Measurements from ENCODE around the gene MVB12B.

The MVB12B gene

DNA sequence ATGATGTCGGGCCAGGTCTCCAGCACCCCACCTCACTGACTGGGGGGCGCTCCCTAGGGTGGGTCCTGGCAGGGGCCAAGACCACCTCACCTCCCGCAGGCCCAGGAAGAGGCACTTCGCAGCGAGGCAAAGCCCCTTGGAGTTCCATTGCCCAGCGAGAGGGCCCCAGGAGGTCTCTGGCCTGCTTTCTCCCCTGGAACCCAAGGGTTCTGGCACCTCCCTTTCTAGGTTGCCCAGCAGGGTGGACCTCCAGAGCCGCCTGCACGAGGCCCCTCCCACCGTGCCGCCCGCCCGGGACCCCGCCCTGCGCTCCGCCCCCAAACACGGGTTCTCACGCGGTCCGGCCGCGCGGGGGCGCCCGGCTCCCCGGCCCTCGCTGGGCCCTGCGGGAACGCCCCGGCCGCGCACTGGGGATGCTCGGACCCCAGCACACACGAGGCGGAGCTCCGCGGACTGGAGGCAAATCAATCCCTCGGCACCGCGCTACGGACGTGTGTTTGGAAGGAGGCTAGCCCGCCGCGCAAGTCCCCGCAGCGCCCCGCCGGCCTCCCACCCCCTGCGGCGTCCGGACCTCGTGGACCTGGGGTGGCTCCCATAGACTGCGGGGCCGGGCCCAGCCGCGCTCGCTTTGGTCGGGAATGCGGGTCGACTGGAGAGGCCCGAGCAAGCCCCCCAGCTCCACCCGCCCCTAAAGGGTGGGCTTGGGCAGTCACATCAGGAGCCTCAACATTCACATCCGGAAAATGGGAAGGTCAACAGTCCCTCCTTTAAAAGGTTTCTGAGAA is 187.6 kb downstream of the MVB12B start:
- in situ Hi-C loops (cut with MboI; ENCODE audit: low sequenced_read_pairs), result no loop called here

DNA sequence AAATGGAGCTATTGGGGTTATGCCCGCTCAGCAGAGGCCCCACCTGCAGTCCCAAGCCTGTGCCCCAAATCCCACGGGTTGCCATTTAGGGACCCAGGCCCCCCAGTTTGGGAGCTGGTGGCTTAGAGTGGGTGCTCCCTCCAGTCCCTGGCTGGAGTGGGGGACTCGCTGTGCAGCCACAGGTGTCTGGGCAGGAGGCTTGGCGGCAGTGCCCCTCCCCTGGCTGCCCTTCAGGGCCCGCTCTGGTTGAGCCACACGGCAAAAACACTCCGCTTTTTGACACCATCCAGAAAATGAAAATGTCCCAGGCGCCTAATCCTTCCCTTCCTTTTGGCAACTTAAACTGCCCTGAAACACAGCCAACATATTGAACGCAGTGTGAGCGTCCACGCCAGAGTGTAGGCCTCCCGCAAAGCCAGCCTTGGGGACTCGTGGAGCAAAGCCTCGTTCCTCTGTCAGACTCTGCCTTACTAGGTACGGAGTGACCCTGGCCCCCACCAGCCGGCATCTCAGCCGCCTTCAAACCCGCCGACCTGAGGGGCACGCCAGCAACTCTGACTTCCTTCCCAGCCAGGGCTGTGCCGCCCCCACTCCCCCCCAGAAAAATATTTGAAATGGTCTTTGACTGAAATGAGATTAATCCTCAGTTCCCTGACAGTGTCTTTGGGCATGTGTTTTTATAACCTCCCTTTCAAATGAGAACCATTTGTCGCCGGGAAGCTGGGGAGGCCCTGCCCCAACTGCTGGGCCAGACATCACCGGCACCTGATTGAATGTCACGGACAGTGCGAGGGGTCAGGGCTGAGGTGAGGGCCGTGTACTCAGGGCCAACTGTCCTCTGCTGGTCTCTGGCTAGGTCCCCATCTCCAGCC is 188.6 kb downstream of the MVB12B start:
- in situ Hi-C loops (cut with MboI; ENCODE audit: low sequenced_read_pairs), result no loop called here

DNA sequence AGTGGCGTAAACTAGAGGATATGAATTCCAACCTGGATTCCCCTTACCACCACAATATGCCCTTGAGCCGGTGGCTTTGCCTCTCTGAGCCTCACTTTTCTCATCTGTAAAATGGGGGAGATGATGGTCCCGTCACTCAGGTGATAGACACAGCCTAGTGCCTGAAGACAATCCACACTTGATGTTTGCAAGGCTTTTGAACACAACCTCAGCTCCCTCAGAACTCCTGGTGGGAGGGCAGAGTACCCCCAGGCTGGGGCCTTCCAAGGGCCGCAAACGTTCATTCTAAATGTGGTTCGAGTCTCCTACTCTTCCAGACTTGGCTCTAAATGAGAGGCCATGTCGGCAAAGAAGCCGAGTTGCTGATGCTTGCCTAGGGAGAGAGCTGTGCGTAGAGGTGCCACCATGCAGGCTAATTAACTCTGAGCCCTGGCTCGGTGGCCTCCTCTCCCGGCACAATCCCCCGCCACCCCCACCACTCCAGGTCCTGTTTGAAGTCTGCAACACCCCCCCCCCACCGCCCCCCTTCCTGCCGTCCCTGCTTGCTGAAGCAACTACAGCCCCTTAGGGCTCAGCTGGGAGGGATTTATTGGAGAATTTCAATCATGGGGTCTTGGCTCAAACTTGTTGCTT is 189.4 kb downstream of the MVB12B start:
- in situ Hi-C loops (cut with MboI; ENCODE audit: low sequenced_read_pairs), result no loop called here

DNA sequence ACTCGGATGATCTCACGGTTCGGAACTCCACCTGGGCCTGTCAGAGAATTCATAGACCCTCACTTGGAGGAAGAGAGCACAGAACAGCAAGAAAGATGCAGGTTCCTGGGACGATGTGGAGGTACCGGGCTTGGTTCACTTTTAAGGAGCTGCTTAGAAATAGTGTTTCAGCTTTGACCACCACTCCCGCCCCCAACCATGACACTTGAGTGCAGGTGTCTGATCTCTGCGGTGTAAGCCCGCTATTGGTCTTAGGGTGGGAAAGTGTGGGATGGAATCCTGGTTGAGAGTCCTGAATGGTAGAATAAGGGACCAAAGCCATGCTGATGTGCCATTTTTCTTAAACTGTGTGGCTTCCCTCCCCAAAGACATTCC is 189.9 kb downstream of the MVB12B start:
- in situ Hi-C loops (cut with MboI; ENCODE audit: low sequenced_read_pairs), result no loop called here

DNA sequence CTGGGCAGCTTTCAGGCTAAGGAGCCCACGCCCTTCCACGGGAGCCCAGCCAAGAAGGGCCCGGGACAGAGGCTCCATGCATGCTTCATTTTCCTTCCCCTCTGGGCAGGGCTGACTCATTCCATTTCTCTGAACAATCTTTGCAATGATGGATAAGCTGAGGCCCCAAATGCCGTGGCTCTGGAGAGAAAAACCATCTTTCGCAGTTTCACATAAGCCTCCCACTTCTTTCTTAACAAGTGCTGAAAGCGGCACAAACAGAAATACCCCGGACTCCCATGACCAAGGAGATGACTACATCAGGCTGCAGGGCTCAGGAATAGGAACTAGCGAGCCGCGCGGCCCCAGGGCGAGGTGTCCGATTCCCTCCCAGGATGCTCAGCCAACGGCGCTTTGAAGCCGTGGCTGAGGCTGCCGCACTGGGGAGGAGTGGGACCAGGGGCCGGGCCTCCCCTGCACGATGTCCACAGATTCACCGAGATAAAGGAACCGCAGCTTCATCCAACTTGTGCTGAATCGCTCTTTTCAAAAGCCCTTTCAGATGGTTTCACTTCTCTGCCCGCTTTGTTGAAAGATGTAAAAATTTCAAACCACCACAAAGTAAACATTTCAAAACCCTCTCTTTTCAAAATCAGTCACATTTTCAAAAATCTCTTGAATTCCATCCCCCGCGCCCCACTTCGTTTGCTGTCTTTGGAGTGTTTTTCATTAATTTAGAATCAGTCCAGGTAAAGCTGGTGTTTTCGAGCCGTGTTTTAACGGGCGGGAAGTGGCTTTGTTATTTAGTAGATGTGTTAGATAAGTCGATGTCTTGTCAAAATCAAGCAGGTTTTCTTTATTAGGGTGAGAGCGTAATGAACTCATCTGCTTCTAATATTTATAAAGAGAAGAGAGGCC is 190.6 kb downstream of the MVB12B start:
- in situ Hi-C loops (cut with MboI; ENCODE audit: low sequenced_read_pairs), result no loop called here

DNA sequence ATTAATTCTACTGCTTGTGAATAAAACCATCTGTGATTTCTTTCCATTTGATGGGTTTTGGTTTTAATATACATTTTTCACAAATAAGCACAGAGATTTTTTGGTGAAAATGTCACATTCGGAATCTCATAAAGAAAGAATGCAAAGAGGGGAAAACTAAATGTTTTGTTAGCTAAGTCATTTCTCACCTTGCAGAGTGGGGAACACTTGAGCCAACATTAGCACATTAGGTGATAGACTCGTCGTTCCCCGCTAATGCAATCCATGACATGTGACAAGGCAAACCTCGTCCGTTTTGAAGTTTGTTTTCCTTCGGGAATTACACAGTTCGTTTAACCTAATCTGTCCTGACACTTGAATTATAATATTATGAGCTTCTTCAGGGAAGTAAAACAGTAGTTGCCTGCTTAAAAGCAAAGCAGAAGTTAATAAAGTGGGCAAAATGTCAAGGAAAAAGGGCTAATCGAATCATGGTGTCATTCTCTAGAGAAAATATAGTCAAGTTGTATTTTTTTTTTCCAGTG is 191.3 kb downstream of the MVB12B start:
- in situ Hi-C loops (cut with MboI; ENCODE audit: low sequenced_read_pairs), result no loop called here

DNA sequence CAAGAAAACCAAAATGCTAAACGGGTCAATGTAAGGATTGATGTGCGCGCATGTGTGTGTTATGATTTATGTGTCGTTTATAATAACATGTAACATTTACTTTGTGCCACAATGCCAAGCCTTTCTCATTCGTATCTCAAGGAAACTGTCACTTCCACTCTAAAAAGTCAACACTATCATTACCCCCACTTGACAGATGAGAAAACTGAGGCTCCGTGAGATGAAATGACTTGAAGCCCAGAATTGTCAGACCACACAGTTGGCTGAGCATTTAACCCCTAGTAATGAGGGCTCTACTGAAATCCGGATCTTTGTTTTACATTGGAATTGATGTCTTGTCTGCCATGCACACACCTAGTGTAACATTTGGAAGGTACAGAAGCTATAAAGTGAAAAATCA is 192.1 kb downstream of the MVB12B start:
- in situ Hi-C loops (cut with MboI; ENCODE audit: low sequenced_read_pairs), result no loop called here

DNA sequence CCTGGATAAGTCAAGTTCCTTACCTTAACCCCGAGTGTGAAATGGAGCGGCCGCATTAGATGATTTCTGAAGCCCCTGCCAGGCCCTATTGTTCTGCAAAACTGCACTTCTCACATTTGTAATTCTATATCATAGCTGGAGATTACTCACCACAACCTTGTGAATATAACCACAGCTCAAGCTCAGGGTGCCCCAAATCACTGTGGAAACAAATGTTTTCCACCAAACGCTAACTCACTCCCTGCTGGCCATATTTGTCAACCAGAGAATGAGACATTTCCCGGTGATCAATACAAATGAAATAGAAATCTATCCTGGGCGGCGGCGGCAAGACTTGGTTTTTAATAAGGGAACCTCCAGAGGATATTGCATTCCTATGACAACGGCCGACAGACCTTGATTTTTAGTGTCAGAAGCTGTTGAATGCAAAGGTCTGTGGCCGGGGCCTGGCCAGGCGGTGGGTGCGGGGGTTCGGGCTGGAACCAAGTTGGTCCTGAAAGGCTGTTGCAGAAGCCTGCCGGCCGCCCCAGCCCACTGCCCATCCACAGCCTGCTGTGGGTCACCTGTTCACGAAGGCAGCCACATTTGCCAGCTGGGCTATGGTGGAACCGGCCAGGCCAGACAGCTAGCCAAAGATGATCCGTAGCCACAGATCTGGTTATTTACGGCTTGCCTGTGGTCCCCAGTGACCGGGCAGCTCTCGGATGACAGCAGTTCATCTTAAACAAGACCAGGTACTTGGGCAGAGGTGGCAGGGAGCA is 193.2 kb downstream of the MVB12B start:
- in situ Hi-C loops (cut with MboI; ENCODE audit: low sequenced_read_pairs), result no loop called here

DNA sequence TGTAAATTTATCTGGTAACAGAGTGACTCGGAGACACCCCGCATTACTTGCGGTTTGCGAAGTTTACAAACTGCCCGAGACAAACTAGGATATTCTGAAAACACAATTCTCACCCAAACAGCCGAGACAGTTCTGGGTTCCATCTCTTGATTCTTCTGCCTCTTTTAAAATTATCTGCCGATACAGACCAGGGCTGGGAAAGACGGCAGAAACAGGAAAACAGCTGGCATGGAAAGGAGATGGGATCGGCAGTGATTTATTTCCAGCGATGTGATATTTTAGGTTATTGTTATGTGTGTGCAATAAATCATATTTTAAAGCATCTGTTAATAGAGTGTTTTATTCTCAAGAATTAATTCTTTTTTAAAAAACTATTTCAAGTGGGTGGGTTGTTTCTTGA is 193.8 kb downstream of the MVB12B start:
- in situ Hi-C loops (cut with MboI; ENCODE audit: low sequenced_read_pairs), result no loop called here

DNA sequence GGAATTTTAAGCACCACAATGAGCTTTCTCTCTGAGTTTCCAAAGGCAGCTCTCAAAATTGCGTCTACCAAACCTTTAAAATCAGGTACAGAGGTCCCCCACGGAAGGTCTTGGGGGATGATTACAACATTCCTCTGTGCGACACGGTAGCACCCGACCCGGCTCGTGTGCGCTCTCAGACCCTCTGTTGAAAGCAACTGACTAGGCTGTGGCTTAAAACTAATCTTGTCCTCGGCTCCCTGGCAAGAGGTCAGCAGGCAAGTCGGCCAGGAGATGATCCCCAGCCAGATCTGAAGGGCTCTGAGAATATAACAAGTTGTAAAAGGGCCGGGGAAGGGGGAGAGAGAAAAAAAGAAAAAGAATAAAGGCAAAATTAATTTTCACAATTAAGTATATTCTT is 194.5 kb downstream of the MVB12B start:
- in situ Hi-C loops (cut with MboI; ENCODE audit: low sequenced_read_pairs), result no loop called here

DNA sequence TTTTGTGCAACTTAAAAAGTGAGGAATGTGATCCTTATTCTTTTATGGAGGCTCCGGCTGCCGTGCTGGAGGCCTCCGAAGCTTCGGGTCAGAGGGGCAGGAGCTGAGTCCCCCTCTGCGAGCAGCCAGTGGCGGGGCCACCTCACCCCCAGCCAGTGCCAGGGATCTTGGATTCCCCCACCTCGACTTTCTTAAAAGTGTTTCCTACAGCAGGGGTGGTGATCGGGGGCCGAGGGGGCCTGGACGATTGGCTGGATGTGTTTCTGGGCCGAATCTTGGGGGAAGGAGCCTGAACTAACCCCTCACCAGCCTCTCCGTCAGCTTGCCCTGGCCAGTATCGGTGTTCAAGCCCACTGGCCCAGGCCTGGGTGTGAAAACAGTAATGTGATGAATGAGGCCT is 194.9 kb downstream of the MVB12B start:
- in situ Hi-C loops (cut with MboI; ENCODE audit: low sequenced_read_pairs), result no loop called here

DNA sequence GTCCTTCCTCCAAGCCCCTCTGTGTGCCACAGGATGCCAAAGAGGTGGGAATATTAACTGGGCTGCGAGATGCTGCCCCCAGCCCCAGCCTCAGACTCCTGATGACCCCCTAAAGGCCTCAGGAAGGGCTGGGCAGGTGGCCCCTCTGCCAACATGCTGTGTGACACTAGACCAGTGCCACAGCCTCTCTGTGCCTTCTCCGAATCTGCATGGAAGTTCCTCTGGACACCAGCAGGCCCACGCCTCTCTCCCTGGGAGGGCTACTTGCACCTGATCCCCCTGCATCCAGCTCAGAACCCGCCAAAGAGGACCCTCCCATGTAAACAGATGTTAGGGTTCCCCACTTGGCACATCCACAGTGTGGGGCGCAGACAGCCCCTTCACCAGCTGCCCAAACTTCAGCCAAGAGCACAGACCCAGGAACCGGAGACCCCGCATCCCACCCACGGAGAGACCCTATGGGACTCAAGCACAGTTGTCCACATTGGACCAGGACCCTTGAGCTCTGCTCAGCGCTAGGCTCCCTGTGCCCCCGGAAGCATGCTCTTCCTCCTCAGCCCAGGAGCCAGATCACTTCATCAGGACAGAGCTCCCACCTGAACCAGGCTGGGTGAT is 195.5 kb downstream of the MVB12B start:
- in situ Hi-C loops (cut with MboI; ENCODE audit: low sequenced_read_pairs), result no loop called here

DNA sequence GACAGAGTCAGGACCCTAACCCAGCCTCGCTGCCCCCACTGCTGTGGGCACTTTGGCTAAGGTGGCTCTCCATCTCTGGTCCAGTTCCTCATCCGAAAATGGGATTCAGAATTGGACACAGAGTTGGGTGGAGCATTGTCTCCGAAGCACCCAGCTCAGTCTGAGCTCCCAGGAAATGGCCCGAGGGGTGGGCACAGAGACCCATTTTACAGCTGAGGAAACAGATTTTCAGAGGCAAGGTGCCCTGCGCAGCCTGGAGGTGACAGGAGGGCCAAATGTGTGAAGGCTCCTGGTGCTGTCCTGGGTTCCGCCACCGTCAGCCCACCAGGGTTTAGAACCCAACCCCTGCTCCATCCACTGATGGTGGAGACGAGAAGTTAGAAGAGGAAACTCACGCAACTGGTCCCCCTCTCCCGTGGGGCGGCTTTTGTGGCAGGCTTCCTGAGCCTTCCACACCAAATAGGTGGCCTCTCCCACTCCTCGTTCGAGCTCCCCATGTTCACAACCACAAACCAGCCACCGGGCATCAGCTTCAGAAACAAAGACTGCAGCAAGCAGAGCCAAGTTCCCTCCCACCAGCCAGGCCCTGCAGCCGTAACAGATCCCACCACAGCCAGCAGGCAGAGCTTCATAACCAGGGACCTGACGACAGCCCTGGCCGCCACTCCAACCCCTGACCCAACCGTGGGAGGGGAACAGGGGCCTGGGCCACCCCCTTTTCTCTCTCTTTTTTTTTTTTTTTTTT is 196.2 kb downstream of the MVB12B start:
- in situ Hi-C loops (cut with MboI; ENCODE audit: low sequenced_read_pairs), result no loop called here

DNA sequence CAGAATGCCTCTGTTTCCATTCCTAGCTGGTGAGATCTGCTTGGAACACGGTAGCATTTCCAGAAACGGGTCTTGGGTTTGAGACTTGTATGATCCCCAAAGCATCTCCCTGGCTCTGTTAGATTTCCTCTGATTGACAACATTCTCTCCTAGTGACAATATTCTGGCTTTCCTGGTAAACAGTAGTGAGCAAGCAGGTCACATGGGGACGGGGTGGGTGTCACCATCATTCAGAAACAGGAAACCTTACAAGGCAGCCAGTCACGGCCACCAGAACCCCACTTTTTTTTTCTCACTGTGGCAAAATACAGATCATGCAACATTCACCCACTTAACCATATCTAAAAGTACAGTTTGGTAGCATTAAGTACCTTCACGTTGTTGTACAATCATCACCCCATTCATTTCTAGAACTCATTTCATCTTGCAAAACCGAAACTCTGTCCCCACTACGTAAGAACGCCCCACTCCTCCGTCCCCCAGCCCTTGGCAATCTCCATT is 197.0 kb downstream of the MVB12B start:
- in situ Hi-C loops (cut with MboI; ENCODE audit: low sequenced_read_pairs), result no loop called here

DNA sequence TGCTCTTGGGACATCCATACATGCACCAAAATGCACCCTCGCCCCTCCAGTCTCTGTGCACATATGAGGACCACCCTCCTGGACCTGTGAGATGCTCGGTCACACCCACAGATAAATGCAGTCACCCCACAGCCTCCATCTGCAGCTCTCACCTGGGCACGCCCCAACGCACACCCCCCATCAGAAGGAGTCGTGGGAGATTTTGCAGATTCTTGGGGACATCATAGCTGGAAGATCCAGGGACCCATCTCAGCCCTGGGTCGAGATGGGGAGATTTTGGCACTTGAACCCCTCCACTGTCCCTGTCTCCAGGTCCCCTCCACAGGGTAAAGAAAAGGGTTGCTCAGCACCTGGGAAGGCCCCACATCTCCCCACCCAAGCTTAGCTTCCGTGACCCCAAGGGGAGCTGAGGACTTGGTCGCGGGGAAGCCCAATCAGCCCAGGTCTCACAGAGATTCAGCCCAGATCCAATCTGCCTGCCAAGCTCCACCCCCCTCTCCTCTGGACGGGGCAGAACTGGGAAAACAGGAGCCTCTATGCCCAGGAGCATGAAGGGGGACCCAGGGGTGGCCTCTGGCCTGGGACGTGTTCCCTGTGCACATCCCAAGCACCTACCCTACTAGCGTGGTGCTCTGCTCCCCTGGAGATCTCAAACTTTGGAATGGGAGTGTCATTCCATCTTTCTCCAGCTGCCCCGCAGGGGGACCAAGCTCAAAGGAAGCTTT is 197.9 kb downstream of the MVB12B start:
- in situ Hi-C loops (cut with MboI; ENCODE audit: low sequenced_read_pairs), result no loop called here

DNA sequence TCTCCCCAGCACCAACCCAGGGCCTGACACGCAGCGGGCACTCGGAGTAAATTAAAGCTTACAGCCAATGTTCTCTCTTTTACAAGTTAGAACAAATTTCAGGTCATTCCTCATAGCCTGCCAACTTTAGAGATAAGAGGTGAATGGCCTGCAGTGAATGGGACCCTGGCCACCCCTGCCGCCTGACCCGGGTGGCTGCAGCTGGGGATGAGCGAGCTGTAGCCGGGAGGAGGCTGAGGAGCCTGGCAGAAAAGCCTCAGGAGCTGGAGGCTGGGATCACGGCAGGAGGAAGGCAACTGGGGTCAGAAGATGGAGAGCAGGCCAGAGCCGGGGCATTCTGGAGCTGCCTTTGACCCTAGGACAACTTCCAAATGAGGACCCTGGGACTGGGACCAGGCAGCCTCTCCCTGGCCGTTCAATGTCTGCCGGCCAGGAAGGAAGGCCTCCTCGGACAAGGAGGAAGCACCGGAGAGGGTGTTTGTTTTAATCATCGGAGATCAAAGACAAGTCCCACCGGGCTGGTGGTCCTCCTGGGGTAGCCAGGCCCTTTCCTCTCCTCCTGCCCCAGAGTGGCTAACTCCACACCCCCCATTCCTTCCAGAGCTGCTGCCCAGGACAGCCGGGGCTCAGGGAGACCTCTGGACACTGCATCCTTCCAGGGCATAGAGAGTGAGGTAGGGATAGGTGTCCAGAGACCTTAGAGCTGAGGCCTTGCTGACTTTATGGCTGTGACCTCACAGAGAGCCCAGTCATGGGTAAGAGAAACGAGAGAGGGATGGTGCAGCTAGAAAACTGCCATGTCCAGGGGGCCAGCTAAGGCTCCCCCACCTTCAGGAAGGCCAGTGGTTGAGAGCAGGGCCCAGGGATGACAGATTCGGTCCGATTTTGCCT is 199.8 kb downstream of the MVB12B start:
- in situ Hi-C loops (cut with MboI; ENCODE audit: low sequenced_read_pairs), result no loop called here
